GM12874 (cell line): Measurements from ENCODE around the gene RHOT2.

Experiments
- CTCF ChIP-seq: IDR thresholded peaks from 2 replicates; pipeline ENCODE4 v1.5.1; 2011; ENCODE audit warnings: low read depth, mild to moderate bottlenecking, control low read depth, low read length, moderate library complexity; ENCODE audit not compliant: insufficient read depth

The RHOT2 gene

GRCh38 chr16:704552-705380, 36.8 kb downstream of the RHOT2 start:
- no peak for TF ChIP-seq CTCF

- TF ChIP-seq CTCF, result no peak
Observed at GRCh38 chr16:705431-706188, 37.7 kb downstream of the RHOT2 start, which contains the start of gene FBXL16. Gene FBXL16, minus strand, starts transcription at chr16:705801. Its CDS starts 8,396 bp downstream, at chr16:697405.

- no peak for TF ChIP-seq CTCF
Observed at GRCh38 chr16:706189-707061, 38.5 kb downstream of the RHOT2 start.

GRCh38 chr16:707062-707538, 39.2 kb downstream of the RHOT2 start:
- no peak for TF ChIP-seq CTCF

GRCh38 chr16:708019-708418, 40.1 kb downstream of the RHOT2 start:
- no peak for TF ChIP-seq CTCF

GRCh38 chr16:708959-709358, 41.0 kb downstream of the RHOT2 start:
- TF ChIP-seq CTCF, result no peak
